Measurements from ENCODE around the gene COL21A1. TPM values are rescaled to one million over a fixed set of nuclear protein-coding genes. Genes with fewer than 3 reads are reported as not detected.

Gene COL21A1
- total and polyA plus RNA-seq, 2 of the 4 experiments (the other 2 are of a cell fraction), result 0.05 TPM; not detected in 1

DNA sequence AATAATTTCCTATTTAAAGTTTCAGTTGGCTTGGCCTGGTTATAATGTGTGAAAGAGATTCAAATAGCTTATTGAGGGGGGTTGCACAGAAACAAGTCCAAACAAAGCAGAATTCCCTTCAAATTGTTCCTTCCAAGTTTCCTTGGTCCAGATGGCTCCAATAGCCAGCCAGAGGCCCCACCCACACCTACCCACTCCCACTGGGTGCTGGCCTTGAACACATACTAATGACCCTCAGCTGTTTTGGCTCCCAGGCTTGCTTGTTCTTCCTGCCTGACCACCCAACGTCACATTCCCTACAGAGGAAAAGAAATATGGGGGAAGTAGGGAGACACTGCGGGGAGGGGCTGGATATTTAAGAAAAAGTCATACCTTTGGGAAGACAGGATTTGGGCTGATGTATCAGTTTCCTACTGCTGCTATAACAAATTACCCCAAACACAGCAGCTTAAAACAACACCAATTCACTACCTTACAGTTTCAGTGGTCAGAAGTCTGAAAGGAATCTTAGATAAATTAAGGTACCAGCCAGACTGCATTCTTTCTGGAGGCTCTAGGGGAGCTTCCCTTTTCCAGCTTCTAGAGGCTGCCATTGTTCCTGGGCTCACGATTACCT, 95.7 kb downstream of the COL21A1 start:
- Histone ChIP-seq H2AK5ac (ENCODE audit: low read depth, low read length) (no peak overlapping the region), H4K91ac (ENCODE audit: insufficient read depth, low read depth, low read length) (no peak overlapping the region), H3K27ac (ENCODE audit: insufficient read depth, low read length) (no peak overlapping the region), H3K18ac (ENCODE audit: low read depth, low read length) (no peak overlapping the region), H2BK20ac (ENCODE audit: low read depth, low read length) (no peak overlapping the region), H3K4me2 (ENCODE audit: low read depth, low read length) (no peak overlapping the region), H3K9ac (ENCODE audit: low read depth, low read length) (no peak overlapping the region), H3K27me3 (ENCODE audit: control insufficient read depth, insufficient read depth, low read length) (no peaks in the 10 kb centered on the region), H3K4me1 (ENCODE audit: control insufficient read depth, insufficient read depth, low read length) (no peaks in the 10 kb centered on the region; the same call in 1 of the 2 replicates), H2AFZ (replicated peaks; ENCODE audit: low read length, poor library complexity) (no peak overlapping the region), H4K20me1 (ENCODE audit: insufficient read depth, low read length) (no peaks in the 10 kb centered on the region), H3K9me3 (ENCODE audit: control insufficient read depth, insufficient read depth, low read length) (no peaks in the 10 kb centered on the region), H4K5ac (ENCODE audit: low read depth, low read length) (no peak overlapping the region), H3K79me1 (ENCODE audit: low read depth in 1 of 2, low read length in 2 of 2) (no peaks in the 10 kb centered on the region), H3K14ac (replicated peaks; ENCODE audit: low read depth, low read length) (no peak overlapping the region), H2BK120ac (ENCODE audit: low read depth, low read length) (no peak overlapping the region), H3K36me3 (ENCODE audit: control insufficient read depth, insufficient read depth, low read length) (no peaks in the 10 kb centered on the region), H3K23ac (ENCODE audit: low read depth, low read length) (no peak overlapping the region), H3K56ac (ENCODE audit: extremely low read depth, insufficient read depth, low read length) (no peak overlapping the region), H3K4me3 (ENCODE audit: insufficient read depth, low read depth, low read length) (no peak overlapping the region), H3K4ac (ENCODE audit: low read depth, low read length) (no peak overlapping the region), H3K9me1 (ENCODE audit: insufficient read depth, low read length) (no peaks in the 10 kb centered on the region), H2BK5ac (ENCODE audit: low read depth, low read length, poor library complexity, severe bottlenecking) (no peak overlapping the region), H2BK15ac (ENCODE audit: low read depth, low read length) (no peak overlapping the region), H4K8ac (ENCODE audit: low read depth in 2 of 2, low read length in 2 of 2) (no peak overlapping the region), H2AK9ac (replicated peaks; ENCODE audit: low read depth, low read length, poor library complexity) (no peak overlapping the region)
- TF ChIP-seq RAD21 (IDR thresholded peaks at IDR 0.05; ENCODE audit: low read length) (no peak), CEBPB (IDR thresholded peaks at IDR 0.05; ENCODE audit: low read depth, low read length) (no peak), MXI1 (IDR thresholded peaks at IDR 0.05; ENCODE audit: borderline replicate concordance, low read depth, low read length) (no peak), MAFK (IDR thresholded peaks at IDR 0.05; ENCODE audit: low read depth, low read length) (no peak), POLR2A (IDR thresholded peaks at IDR 0.05; ENCODE audit: low read depth, low read length) (no peak), FOS (IDR thresholded peaks at IDR 0.05; ENCODE audit: low read depth, low read length) (no peak), CHD1 (IDR thresholded peaks at IDR 0.05; ENCODE audit: low read depth, low read length) (no peak), NFE2L2 (IDR thresholded peaks at IDR 0.05; ENCODE audit: low read depth, low read length) (no peak), BHLHE40 (IDR thresholded peaks at IDR 0.05; ENCODE audit: low read depth, low read length) (no peak), SMC3 (IDR thresholded peaks at IDR 0.05; ENCODE audit: low read depth, low read length) (no peak), RFX5 (IDR thresholded peaks at IDR 0.05; ENCODE audit: low read depth, low read length) (no peak), MAZ (IDR thresholded peaks at IDR 0.05; ENCODE audit: borderline replicate concordance, low read depth, low read length) (no peak), RCOR1 (IDR thresholded peaks at IDR 0.05; ENCODE audit: insufficient replicate concordance, low read length) (no peak)
- TF ChIP-seq, protein P1, sequence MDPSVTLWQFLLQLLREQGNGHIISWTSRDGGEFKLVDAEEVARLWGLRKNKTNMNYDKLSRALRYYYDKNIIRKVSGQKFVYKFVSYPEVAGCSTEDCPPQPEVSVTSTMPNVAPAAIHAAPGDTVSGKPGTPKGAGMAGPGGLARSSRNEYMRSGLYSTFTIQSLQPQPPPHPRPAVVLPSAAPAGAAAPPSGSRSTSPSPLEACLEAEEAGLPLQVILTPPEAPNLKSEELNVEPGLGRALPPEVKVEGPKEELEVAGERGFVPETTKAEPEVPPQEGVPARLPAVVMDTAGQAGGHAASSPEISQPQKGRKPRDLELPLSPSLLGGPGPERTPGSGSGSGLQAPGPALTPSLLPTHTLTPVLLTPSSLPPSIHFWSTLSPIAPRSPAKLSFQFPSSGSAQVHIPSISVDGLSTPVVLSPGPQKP (IDR thresholded peaks at IDR 0.05; ENCODE audit: borderline replicate concordance, low read depth, low read length), result no peak
- TF ChIP-seq, protein P2, sequence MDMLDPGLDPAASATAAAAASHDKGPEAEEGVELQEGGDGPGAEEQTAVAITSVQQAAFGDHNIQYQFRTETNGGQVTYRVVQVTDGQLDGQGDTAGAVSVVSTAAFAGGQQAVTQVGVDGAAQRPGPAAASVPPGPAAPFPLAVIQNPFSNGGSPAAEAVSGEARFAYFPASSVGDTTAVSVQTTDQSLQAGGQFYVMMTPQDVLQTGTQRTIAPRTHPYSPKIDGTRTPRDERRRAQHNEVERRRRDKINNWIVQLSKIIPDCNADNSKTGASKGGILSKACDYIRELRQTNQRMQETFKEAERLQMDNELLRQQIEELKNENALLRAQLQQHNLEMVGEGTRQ (IDR thresholded peaks at IDR 0.05; ENCODE audit: low read depth, low read length), result no peak
- TF ChIP-seq, protein P3, sequence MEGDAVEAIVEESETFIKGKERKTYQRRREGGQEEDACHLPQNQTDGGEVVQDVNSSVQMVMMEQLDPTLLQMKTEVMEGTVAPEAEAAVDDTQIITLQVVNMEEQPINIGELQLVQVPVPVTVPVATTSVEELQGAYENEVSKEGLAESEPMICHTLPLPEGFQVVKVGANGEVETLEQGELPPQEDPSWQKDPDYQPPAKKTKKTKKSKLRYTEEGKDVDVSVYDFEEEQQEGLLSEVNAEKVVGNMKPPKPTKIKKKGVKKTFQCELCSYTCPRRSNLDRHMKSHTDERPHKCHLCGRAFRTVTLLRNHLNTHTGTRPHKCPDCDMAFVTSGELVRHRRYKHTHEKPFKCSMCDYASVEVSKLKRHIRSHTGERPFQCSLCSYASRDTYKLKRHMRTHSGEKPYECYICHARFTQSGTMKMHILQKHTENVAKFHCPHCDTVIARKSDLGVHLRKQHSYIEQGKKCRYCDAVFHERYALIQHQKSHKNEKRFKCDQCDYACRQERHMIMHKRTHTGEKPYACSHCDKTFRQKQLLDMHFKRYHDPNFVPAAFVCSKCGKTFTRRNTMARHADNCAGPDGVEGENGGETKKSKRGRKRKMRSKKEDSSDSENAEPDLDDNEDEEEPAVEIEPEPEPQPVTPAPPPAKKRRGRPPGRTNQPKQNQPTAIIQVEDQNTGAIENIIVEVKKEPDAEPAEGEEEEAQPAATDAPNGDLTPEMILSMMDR (conservative IDR thresholded peaks at IDR 0.05; ENCODE audit: low read depth, low read length), result no peak
- BruUV-seq (replicated peaks), result no TSS peak
- in situ Hi-C loops (cut with MboI; ENCODE audit: low sequenced_read_pairs), result no loop called here
- no CpG with 5 or more reads among the region's 3 CpGs for WGBS, 2 experiments (ENCODE audit: extremely low coverage in 2 of 2, insufficient read length in 1 of 2)
- ATAC-seq (ENCODE audit: low read depth) (no peak), DNase-seq (no peak)
- POLR2A ChIA-PET (ENCODE audit: unreplicated experiment), result no interaction called here
- dilution Hi-C loops (cut with HindIII; ENCODE audit: low sequenced_read_pairs, unreplicated experiment), result no loop called here
- CTCF ChIA-PET, result no interaction called here
- intact Hi-C loops (cut with micrococcal nuclease), result no loop called here

Data from IMR-90 (cell line).